Retina (tissue), 1 donor: ENCODE measurements around the gene CEP89.
"Not testable (repeated sequence)": the region's sequence is repeated elsewhere in the genome, so short reads cannot be mapped to it uniquely, and the experiment has no call there.

Experiments used
- DNase-seq: peaks from one replicate; pipeline ENCODE4 v3.0.0-alpha.2; 2016

The CEP89 gene

DNA sequence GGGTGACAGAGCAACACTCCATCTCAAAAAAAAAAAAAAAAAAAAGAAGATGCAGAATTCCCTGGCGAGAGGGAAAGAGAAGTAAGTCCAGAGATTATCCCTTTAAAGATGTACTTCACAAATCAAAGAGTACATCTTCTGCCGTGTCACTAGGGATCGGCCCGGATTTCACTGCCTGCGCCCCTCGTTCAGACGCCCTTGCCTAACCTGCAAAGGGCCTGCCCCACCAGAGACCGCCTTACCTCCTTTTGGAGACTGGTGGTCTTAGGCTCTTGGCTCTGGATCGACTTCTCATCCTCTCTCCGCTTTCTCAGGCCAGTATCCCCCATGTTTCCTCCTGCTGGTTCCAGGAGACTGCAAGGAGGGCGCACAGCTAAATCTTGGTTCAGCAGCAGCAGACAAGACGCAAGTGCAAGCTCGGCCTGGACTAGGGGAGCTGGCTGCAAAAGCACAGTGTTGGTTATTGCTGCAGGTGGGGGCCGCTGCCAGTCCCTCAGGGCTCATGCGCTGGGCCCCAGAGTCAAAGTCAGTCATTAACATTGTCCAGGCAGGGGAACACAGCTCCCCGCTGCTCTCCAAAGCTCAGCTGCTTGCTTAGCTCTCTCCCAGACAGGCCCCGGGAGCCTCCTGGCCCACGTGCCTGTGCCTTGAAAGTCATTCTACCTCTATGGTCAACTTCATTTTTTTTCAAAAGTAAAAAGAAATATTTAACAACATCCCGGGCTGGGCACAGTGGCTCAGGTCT lies 103.4 kb downstream of the CEP89 start:
- no peak for DNase-seq

DNA sequence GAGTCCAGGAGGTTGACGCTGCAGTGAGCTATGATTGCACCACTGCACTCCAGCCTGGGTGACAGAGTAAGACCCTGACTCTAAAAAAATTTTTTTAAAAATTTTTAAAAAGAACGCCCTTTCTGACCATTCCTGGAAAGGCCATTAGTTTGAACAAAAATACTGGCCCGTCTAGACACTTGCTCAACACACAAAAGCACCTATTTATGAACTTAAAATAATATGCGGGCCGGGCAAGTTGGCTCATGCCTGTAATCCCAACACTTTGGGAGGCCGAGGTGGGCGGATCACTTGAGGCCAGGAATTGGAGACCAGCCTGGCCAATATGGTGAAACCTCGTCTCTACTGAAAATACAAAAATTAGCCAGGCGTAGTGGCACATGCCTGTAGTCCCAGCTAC lies 104.3 kb downstream of the CEP89 start:
- DNase-seq = not testable (repeated sequence)

DNA sequence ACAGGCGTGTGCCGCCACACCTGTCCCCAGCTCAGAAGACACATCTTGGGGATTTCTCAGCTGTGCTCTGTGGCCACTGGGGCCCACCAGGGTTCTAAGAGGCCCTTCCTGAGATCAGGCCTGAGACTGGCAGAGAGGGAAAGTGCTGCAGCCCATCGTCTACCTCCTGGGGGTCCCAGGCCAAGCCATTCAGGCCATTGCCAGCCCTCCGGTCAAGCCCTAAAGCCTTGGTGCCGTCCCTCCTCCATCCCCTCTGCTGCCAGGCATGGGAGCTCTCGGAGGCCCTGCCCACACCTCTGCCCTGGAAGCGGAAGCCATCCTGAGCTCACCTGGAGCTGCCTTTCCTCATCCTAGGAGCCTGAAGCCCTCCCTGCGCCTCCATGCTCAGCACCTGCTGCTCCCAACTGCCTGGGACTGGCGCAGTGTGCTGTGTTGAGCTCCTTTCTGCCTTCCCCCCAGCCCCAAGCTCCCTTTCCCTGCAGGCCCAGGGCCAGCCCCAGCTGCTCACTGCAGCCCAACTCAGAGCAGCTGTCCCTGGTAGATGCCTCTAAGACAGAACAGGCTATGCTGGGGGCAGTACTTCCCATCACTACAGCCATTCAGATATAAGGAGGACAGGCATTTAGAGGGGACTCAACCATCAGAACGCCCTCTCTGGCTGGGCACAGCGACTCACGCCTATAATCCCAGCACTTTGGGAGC lies 105.0 kb downstream of the CEP89 start:
- DNase-seq = no peak

DNA sequence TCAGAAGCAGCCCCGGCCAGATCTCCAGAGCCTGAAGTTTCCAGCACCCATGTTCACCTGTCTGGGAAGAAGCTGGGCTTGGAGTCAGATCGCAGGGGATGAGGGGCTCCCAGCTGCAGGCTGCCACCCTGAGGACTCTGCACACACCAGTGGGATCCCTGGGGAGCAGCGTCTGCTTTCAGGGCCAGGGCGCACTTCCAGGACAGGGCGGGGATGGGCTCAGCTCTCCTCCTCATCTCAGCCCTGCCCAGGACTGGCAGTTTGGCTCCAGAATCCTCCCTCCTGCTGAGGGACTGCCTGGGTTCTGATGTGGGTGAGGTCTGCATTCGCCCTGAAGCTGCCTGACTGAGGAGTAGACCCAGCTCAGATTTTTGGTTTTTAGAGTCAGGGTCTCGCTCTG lies 105.7 kb downstream of the CEP89 start:
- DNase-seq = no peak

DNA sequence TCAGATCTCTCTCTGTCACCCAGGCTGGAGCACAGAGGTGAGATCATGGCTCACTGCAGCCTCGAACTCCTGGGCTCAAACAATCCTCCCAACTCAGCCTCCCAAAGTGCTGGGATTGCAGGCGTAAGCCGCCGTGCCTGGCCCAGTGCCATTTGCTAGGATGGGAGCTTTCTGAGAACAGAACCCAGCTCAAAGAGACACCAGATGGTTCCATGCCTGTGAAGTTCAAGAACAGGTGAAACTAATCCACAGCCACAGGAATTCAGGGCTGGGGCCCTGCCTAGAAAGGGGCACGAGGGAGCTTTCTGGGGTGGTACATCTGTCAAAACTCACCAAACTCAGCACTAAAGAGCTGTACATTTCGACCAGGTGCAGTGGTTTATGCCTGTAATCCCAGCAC lies 106.4 kb downstream of the CEP89 start:
- DNase-seq = no peak

DNA sequence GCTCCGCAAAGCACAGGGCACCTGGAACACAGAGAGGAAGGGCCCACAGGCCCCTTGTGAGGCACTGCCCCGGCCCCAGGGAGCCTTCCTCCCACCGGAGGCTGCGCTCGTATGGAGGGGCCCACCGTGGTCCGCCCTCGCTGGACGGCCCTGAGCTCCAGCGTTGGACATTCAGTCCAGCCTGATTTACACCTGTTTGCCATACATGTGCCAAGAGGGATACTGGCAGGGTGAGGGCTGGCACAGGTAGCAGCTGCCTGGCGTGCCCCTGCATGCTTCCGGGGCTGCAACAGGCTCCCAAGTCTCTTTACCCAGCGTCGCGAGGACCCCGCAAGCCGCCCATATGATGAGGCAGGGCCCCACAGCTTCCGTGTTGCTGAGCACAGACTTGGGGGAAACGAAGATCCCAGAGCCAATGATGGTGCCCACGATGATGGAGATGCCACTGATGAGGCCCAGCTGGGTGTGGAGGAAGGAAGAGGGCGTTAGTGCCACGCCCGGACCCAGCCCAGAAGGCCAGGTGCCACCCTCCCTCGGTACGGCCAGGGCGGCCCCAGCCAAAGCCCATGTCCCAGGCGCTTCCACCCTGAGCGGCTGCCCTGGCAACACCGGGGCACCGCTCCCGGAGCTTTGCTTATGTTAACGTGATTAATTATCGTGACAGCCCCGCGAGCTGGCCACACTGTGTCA lies 107.3 kb downstream of the CEP89 start:
- DNase-seq = no peak

DNA sequence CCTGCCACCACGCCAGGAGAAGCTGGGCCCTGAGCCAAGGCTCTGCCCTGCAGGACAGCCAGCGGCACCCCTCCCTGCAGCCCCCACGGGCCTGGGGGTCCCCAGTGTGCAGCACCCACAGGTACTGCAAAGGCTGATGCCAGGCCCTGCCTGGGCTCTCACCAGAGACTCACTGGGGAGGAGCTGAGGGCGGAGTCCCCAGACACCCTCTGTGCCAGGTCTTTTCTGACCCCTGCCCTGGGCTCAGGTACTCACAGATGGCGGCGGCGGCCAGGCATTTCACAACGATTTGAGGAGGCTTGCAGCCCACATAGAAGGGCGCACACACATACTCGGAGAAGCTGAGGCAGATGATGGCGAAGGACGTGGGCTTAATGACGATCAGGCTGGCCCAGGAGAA lies 107.9 kb downstream of the CEP89 start:
- DNase-seq = no peak

DNA sequence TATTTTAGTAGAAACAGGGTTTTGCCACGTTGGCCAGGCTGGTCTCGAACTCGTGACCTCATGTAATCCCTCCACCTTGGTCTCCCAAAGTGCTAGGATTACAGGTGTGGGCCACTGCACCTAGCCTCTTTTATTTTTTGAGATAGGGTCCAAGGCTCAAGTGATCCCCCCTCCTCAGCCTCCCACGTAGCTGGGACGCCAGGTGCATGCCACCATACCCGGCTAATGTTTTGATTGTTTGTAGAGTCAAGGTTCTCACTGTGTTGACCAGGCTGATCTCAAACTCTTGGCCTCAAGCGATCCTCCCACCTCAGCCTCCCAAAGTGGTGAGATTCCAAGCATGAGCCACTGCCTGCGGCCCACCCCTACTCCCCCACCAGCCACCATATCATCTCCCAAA lies 108.5 kb downstream of the CEP89 start:
- no peak for DNase-seq

DNA sequence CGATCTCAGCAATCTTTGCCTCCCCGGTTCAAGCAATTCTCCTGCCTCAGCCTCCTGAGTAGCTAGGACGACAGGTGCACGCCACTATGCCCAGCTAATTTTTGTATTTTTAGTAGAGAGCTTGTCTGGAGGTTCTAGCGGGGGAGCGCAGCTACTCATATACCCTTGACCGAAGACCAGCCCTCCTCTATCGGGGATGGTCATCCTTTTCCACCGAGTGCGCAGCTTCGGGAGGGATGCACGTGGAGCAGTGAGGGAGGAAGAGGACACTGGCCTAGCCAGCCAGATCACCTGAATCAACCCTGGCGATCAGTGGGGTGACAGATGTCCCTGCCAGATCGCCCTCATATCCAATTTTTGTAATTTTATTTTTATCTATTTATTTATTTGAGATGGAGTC lies 109.0 kb downstream of the CEP89 start:
- no peak for DNase-seq

DNA sequence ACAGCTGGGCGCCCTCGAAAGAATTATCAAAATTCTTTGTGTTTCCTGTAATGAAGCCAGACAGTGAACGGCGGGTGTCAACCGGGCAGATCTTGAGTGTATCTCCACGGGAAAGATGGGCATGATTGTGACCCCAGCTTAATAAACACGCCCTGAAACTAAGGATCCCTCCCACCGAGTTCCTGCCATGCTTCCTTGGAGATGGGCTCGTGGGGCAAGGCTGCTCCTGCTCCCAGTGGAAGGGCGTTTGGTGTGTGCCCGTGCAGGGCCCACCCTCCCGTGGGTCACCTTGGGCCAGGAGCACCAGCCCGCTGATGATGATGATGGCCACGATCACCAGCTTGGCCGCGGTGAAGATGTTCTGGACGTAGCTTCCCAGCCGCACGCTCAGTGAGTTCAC lies 109.6 kb downstream of the CEP89 start:
- DNase-seq = no peak

DNA sequence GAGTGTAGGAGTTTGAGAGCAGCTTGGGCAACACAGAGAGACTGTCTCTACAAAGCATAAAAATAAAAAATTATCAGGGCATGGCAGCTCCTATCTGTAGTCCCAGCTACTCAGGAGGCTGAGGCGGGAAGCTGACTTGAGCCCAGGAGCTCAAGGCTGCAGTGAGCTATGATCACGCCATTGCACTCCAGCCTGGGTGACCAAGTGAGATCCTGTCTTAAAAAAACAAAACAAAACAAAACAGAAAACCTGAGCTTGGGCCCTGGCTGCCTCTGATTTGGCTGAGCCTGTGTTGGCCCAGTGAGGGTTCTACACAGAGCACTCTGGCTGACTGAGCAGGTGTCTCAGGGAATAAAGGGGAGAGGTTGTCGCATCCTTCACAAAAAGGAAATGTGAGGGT lies 110.2 kb downstream of the CEP89 start:
- no peak for DNase-seq

DNA sequence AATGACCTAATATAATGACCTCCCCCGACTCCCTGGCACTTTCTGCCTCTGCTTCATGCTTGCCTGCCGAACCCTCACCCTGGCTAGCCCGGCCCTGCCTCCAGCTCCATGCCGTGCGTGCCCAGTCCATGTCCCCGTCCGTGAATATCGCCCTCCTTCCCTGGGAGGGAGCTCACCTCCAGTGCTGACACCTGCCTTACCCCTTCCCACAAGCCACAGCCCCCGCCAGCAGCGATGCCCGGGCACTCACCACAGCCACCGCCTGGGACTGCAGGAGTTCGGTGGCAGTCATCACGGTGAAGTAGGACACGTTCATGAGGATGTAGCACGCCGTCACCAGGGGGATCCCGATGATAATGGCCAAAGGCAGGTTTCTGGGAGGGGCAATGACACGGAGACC lies 112.2 kb downstream of the CEP89 start:
- DNase-seq = no peak

DNA sequence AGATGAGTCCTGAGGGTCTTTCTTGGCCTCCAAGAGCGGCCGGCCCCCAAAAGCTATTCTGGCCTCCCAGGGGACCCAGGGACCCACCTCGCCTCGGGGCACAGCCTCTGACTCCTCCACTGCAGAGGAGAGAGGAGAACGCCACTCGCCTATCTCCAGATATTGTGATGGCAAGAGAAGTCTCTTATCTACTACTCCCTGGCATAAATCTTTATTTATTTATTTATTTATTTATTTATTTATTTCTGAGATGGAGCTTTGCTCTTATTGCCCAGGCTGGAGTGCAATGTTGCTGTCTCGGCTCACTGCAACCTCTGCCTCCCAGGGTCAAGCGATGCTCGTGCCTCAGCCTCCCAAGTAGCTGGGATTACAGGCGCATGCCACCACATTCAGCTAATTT lies 113.2 kb downstream of the CEP89 start:
- DNase-seq = no peak

DNA sequence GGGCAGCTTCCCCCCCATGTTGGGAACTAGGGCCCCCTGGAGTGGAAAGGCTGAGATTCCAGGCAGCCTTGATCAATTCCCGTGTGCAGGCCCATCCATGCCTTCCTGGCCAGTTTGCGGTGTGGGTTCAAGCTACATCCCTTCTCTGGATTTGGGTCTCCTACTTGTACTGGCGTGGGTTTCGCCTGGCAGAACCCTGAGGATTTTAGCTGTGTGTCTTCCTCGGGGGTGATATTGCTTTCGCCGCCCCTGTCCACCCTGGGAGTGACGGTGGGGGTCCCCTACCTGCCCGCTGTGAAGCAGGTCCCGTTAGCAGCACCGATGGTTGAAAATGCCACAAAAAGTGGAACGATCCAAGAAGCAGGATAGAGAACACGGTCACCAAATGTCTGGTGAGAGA lies 113.6 kb downstream of the CEP89 start:
- no peak for DNase-seq

DNA sequence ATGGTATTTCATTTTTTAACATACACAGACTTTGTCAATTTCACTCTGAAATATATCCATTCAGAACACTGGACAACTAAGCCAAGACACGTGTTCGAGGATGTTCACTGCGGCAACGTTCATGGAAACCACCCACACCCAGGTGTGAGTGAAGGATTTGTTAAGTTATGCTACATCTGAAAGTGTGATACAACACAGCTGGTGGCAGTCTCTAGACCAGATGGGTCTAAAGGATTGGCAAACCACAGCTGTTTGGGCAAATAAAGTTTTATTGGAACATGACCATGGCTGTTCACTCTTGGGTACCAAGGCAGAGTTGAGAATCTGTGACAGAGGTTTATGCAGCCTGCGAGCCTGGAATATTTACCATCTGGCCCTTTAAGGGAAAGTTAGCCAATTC lies 114.2 kb downstream of the CEP89 start:
- DNase-seq = no peak

DNA sequence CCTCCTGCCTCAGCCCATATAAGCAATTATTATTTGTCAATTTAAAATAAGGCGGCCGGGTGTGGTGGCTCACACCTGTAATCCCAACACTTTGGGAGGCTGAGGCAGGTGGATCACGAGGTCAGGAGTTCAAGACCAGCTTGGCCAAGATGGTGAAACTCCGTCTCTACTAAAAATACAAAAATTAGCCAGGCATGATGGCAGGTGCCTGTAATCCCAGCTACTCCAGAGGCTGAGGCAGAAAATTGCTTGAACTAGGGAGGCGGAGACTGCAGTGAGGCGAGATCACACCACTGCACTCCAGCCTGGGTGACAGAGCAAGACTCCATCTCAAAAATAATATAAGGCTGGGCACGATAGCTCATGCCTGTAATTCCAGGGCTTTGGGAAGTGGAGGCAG lies 114.9 kb downstream of the CEP89 start:
- DNase-seq = not testable (repeated sequence)

DNA sequence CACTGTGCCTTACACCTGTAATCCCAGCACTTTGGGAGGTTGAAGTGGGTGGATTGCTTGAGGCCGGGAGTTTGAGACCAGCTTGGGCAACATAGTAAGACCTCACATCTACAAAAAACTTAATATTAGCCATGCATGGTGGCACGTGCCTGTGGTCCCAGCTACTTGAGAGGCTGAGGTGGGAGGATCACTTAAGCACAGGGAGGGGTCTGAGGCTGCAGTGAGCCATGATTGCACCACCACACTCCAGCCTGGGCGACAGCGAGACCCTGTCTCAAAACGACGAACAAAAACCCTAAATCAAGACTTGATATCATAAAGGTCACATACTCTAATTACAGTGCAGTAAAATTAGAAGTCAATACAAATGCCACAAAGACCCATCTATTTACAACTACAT lies 119.5 kb downstream of the CEP89 start:
- DNase-seq = no peak

DNA sequence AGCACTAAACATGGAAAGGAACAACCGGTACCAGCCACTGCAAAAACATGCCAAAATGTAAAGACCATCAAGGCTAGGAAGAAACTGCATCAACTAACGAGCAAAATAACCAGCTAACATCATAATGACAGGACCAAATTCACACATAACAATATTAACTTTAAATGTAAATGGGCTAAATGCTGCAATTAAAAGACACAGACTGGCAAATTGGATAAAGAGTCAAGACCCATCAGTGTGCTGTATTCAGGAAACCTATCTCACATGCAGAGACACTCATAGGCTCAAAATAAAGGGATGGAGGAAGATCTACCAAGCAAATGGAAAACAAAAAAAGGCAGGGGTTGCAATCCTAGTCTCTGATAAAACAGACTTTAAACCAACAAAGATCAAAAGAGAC lies 123.7 kb downstream of the CEP89 start:
- DNase-seq = not testable (repeated sequence)

DNA sequence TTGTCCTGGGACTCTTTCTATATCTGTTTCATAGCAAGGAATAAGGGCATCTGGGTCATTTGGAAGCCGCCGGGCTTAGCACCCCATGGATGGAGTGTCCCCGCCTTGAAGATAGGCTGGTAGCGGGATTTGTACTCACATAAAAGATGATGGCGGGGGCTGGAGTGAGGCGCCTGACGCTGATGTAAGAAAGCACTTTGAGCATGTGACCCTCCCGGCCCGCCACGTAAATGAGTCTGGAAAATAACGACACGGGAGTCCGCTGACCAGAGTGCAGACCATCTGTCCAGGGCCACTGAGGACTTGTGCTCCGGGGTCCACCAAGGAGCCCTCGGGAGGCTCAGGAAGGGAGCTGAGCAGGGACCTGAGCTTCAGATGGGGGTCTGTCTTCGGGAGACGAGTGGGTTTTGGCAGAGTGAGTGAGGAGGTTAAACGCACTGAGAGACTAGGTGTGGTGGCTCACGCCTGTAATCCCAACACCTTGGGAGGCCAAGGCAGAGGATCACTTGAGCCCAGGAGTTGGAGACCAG lies 128.0 kb downstream of the CEP89 start:
- no peak for DNase-seq

DNA sequence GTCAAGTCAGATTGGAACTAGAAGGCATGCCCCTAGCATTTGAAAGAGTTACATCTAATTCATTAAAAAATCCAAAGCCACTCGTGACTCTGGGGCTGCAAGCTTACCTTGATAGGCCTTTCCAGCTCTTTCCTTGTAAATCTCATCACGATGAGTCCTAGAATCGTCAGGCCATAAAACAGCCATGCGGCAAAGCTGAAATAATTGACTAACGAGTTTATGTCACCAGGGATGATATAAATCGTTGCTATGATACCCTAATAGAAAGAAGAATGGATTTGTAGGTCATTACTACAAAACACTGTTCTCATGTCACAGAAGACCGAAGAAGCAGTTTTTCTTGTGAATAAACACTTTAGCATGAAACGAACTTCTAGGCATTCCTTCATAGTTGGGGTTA lies 129.7 kb downstream of the CEP89 start:
- no peak for DNase-seq

DNA sequence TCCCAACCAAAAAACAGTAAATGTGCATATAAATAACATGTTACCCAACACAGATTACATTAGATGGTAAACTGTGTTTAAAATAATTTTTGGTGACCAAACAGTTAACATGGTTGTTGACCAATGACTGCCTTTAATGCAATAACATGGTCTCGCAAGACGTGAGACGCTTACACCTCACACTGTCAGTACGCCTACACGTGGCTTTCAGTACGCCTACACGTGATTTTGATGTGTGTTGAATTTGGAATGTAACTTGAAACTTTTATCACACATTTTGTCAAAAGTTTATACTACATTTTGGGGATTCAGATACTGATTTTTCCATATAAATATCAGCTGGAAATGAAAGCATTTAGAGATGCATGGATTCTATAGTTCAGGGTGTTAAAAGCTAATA lies 134.2 kb downstream of the CEP89 start:
- DNase-seq = no peak

DNA sequence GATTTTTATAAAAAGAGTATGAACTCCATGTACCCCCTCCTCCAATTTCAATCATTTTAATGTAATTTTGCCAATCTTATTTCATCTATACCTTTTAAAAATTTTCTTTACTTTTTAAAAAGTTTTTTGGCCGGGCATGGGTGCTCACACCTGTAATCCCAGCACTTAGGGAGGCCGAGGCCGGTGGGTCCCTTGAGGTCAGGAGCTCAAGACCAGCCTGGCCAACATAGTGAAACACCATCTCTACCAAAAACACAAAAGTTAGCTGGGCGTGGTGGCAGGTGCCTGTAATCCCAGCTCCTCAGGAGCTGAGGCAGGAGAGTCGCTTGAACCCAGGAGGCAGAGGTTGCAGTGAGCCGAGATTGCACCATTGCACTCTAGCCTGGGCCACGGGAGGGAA lies 138.4 kb downstream of the CEP89 start:
- DNase-seq = not testable (repeated sequence)

DNA sequence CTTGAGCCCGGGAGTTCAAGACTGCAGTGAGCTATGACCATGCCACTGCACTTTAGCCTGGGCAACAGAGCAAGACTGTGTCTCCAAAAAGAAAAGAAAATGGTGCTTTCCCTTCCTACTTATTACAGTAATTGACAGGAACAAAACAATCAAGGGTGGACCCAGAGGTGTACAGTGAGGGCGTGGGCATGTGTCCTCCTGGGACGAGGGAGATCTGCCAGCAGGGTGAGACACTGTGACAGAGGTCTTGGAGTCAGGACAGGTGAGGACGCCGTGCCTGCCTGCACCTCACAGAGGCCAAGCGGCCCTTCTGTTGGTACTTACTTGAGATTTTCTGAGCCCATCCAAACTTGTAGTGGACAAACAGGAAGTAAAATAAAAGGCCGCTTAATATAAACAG lies 138.9 kb downstream of the CEP89 start:
- not testable (repeated sequence) for DNase-seq

DNA sequence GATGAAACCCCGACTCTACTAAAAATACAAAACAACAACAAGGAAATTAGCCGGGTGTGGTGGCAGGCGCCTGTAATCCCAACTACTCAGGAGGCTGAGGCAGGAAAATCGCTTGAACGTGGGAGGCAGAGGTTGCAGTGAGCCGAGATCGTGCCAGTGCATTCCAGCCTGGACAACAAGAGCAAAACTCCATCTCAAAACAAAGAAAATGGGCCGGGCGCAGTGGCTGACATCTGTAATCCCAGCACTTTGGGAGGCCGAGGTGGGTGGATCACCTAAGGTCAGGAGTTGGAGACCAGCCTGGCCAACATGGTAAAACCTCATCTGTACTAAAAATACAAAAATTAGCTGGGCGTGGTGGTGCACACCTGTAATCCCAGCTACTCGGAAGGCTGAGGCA lies 139.7 kb downstream of the CEP89 start:
- not testable (repeated sequence) for DNase-seq
